Loucy (cell line): Measurements from ENCODE around the gene ZNF619.

ENCODE experiments used
- CTCF ChIP-seq: fragments of 200-600 bp; sonication (generic); conservative IDR thresholded peaks from 2 replicates; pipeline ENCODE4 v1.5.1; 2014; ENCODE audit warnings: mild to moderate bottlenecking, antibody characterized with exemption, low read length
- EZH2phosphoT487 ChIP-seq: fragments of 200-600 bp; IDR thresholded peaks from 2 replicates; pipeline ENCODE4 v1.6.1; 2018; ENCODE audit warnings: antibody characterized with exemption, mild to moderate bottlenecking, moderate library complexity, borderline replicate concordance

GRCh38 chr3:40455328-40455727, 21.6 kb upstream of the ZNF619 start:
- no peak for TF ChIP-seq CTCF
- TF ChIP-seq EZH2phosphoT487: no peak
